22Rv1 (cell line): Measurements from ENCODE around the gene KIF6.

Source experiments
- ZFX ChIP-seq: fragments of 450-650 bp; IDR thresholded peaks from 2 replicates; pipeline ENCODE4 v1.6.1; 2017; ENCODE audit warnings: antibody characterized with exemption, borderline replicate concordance
- TF ChIP-seq, protein P1 (sequence below): fragments of 450-650 bp; IDR thresholded peaks from 2 replicates; pipeline ENCODE4 v1.5.1; 2017; ENCODE audit warnings: mild to moderate bottlenecking

DNA sequence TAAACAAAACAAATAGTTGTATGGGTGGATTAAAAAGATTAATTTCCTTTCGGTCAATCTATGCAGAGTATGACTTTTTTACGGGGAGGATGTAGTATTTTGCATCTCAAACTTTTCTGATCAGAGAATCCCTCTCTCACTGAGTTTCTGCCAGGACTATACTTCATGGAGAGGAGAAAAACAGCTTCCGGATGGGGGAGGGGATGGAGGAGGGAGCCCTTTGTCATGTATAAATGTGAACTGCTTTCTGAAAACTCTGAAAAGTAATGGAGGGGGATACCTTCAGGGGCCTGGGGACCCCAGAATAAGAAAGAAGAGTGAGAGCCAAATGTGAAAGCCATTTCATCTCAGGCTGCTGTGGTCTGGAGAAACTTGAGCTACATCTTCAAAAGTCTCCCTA, 229.6 kb downstream of the KIF6 start:
- TF ChIP-seq, protein P1, sequence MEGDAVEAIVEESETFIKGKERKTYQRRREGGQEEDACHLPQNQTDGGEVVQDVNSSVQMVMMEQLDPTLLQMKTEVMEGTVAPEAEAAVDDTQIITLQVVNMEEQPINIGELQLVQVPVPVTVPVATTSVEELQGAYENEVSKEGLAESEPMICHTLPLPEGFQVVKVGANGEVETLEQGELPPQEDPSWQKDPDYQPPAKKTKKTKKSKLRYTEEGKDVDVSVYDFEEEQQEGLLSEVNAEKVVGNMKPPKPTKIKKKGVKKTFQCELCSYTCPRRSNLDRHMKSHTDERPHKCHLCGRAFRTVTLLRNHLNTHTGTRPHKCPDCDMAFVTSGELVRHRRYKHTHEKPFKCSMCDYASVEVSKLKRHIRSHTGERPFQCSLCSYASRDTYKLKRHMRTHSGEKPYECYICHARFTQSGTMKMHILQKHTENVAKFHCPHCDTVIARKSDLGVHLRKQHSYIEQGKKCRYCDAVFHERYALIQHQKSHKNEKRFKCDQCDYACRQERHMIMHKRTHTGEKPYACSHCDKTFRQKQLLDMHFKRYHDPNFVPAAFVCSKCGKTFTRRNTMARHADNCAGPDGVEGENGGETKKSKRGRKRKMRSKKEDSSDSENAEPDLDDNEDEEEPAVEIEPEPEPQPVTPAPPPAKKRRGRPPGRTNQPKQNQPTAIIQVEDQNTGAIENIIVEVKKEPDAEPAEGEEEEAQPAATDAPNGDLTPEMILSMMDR: no peak
- no peak for TF ChIP-seq ZFX
